Mesenteric fat pad (tissue), 1 donor: Measurements from ENCODE around the gene PSKH1. TPM values are rescaled to one million over a fixed set of nuclear protein-coding genes. Genes with fewer than 3 reads are reported as not detected.

ENCODE experiments used
- DNase-seq: peaks from one replicate; pipeline ENCODE4 v3.0.0-alpha.2; 2020; ENCODE audit warnings: low spot score
- total RNA-seq: library from RNA; stranded (reverse); fragmentation: NEBNext Ultra II Directional; extraction: Animal tissue kit (Norgen Biotek cat#: 25700); gene quantifications from one replicate; pipeline ENCODE4 v1.2.1, GENCODE V29; 2021
- donor health status: DM: yes; HTN: yes; CAD: no.

The PSKH1 gene
- total RNA-seq, 1 donor from 2014 or later = 28.6 TPM

DNA sequence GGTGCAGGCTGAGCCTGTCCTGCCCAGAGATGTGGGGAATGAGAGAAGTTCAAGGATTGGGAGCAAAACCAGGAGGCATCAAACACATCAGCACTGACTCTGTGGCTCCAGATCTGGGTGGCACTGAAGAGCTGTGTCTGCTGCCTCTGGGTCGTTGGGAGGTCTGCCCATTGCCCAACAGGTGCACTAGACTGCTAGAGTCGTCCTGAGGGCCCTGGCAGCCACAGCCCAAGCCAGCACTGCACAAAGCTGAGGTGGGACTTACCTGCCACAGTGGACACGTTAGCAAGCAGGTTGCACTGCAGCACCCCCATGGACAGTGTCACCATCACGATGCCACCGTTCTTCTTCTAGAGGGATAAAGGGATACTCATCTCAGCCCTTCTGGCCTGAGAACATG is 84.0 kb downstream of the PSKH1 start:
- DNase-seq = no peak

DNA sequence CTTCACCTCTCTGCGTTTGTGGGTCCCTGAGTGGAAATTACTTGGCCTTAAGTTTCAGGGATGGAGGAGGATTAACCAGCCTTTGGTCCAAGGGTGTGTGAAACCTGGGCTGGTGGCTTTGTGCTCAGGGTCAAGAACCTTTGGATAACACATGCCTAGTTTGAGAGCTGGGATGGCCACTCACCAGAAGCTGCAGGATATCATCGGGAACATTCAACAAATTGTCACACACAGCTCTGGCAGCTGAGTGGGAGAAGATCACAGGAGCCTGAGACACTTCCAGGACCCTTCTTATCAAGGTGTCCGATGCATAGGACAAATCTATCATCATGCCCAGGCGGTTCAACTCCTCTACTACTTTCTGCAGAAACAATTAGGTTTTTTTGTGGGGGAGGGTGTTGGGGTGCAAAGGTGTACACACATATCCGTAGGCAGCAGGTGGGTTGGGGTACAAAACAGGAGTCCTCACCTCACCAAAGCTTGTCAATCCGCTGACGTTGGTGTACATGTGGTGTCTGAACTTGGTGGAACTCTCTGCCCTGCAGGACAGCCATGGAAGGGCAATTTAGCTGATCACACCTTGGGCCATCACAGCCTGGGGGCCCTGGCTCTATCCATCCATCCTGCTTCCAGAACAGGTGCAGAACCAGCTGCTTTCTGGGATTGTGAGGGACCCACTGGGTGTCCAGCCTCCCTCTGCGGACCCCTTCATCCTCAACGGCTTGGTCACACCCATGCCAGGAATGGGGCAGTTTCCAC is 84.6 kb downstream of the PSKH1 start:
- DNase-seq = no peak

Other genes starting within 250 kb of the PSKH1 start
- gene CARMIL2, start 248.1 kb upstream of the PSKH1 start, total RNA-seq = 0.96 TPM
- 11.5 TPM for gene ACD, start 233.0 kb upstream of the PSKH1 start, total RNA-seq
- gene PARD6A, start 232.3 kb upstream of the PSKH1 start, total RNA-seq = 3.9 TPM
- 11.4 TPM for gene ENKD1, start 226.5 kb upstream of the PSKH1 start, total RNA-seq
- gene C16orf86, start 226.4 kb upstream of the PSKH1 start, total RNA-seq = 2.9 TPM
- 16.7 TPM for gene GFOD2, start 173.9 kb upstream of the PSKH1 start, total RNA-seq
- gene RANBP10, start 86.7 kb upstream of the PSKH1 start, total RNA-seq = 14.5 TPM
- 1.1 TPM for gene TSNAXIP1, start 86.4 kb upstream of the PSKH1 start, total RNA-seq
- gene THAP11, start 50.9 kb upstream of the PSKH1 start, total RNA-seq = 21.6 TPM
- 87.6 TPM for gene NUTF2, start 46.3 kb upstream of the PSKH1 start, total RNA-seq
- 35.5 TPM for gene CENPT, start 45.6 kb upstream of the PSKH1 start, total RNA-seq
- gene EDC4, start 20.2 kb upstream of the PSKH1 start, total RNA-seq = 41.3 TPM
- not detected for gene NRN1L, start 8.4 kb upstream of the PSKH1 start, total RNA-seq
- gene CTRL, start 38.6 kb downstream of the PSKH1 start, total RNA-seq = 1.3 TPM
- 53.8 TPM for gene PSMB10, start 43.6 kb downstream of the PSKH1 start, total RNA-seq
- 32.1 TPM for gene LCAT, start 50.9 kb downstream of the PSKH1 start, total RNA-seq
- 113 TPM for gene SLC12A4, start 75.4 kb downstream of the PSKH1 start, total RNA-seq
- 0.16 TPM for gene DPEP3, start 87.2 kb downstream of the PSKH1 start, total RNA-seq
- gene DPEP2, start 106.2 kb downstream of the PSKH1 start, total RNA-seq = 1.5 TPM
- gene DPEP2NB, start 122.7 kb downstream of the PSKH1 start, total RNA-seq = not detected
- 7.8 TPM for gene DDX28, start 130.0 kb downstream of the PSKH1 start, total RNA-seq
- 17.4 TPM for gene DUS2, start 130.0 kb downstream of the PSKH1 start, total RNA-seq
- gene NFATC3, start 192.1 kb downstream of the PSKH1 start, total RNA-seq = 38.2 TPM